ENCODE data around the gene NSDHL. TPM values are rescaled to one million over a fixed set of nuclear protein-coding genes. Genes with fewer than 3 reads are reported as not detected.
A peak's percentile ranks its signal among the peaks of the same experiment; 100 is the strongest.
"Not testable (repeated sequence)": the region's sequence is repeated elsewhere in the genome, so short reads cannot be mapped to it uniquely, and the experiment has no call there.

NSDHL gene
- total RNA-seq (2013), result 7.4 TPM
- polyA plus RNA-seq (10 to 100 TPM in 2 of 3 donors, 1 to 10 TPM in 1; 8.2 to 21.3 (median 19.9) TPM), polyA minus RNA-seq (2.8 and 5.2 TPM in 2 replicates), total RNA-seq (1.5 to 5.8 (median 4.5) reads per million in 11 experiments)

- Histone ChIP-seq H3K4me2 (replicated peaks; ENCODE audit: extremely low read depth, low read length, poor library complexity, severe bottlenecking) (peak within 1 kb of the TSS; percentile 76), H2AFZ (ENCODE audit: insufficient read depth, low read depth, low read length, poor library complexity, severe bottlenecking) (peak within 1 kb of the TSS; percentile 87), H4K20me1 (ENCODE audit: insufficient read depth, low read length) (no peaks in the 10 kb centered on the region), H3K27me3 (ENCODE audit: control insufficient read depth in 2 of 2, insufficient read depth in 2 of 2, low read length in 2 of 2) (no peaks in the 10 kb centered on the region), H3K9ac (ENCODE audit: insufficient read depth, low read length, poor library complexity, severe bottlenecking) (peak within 1 kb of the TSS; percentile 70), H3K9me3 (replicated peaks in 1 of 2; ENCODE audit: control insufficient read depth in 1 of 2, insufficient read depth in 1 of 2, low read length in 2 of 2) (no peaks in the 10 kb centered on the region), H3K36me3 (replicated peaks in 1 of 2; ENCODE audit: control insufficient read depth in 1 of 2, insufficient read depth in 2 of 2, low read length in 2 of 2) (peaks cover 2 to 13% of the 10 kb centered on the region in 2 donors), H3K4me3 (replicated peaks in 1 of 3; ENCODE audit: low read depth in 2 of 3, low read length in 3 of 3) (peak within 1 kb of the TSS; percentile 44 to 78 (median 66)), H3K79me2 (ENCODE audit: insufficient read depth, low read length) (peaks cover 21% of the 10 kb centered on the region), H3K4me1 (ENCODE audit: control insufficient read depth in 1 of 2, insufficient read depth in 2 of 2, low read length in 2 of 2) (peaks cover 12 to 17% of the 10 kb centered on the region in 2 donors), H3K27ac (ENCODE audit: low read depth in 1 of 2, low read length in 2 of 2) (peak within 1 kb of the TSS; percentile 40 to 83)
- peaks cover 0 to 4% (median 0%) of the 10 kb centered on the region in 7 donors for H3K9me3 Mint-ChIP-seq
- WGBS (ENCODE audit: insufficient coverage), result 0% methylated on average over 51 of the region's 71 CpGs
- H3K27me3 Mint-ChIP-seq (ENCODE audit: low read depth in 3 of 3), result peaks cover 0 to 13% (median 2%) of the 10 kb centered on the region in 3 donors
- peak; percentile 89 to 94 (median 93) for DNase-seq
- intact Hi-C loops (cut with micrococcal nuclease), result loop anchor here in 1 of 2 donors (2.0 kb wide), 1 partner anchor 640 kb away; the partner anchor contains the start of gene HAUS7
- peak within 1 kb of the TSS; percentile 85 to 96 (median 89) for H3K27ac Mint-ChIP-seq
- TF ChIP-seq CTCF (IDR thresholded peaks at IDR 0.05), result no peak
- peak within 1 kb of the TSS; percentile 85 to 92 for H3K4me3 Mint-ChIP-seq
- peaks cover 4 to 12% of the 10 kb centered on the region in 2 donors for H3K36me3 Mint-ChIP-seq
- H3K4me1 Mint-ChIP-seq, result peaks cover 20% of the 10 kb centered on the region
Observed at GRCh38 chrX:152830312-152831305, at the start of gene NSDHL, which contains the start of gene CETN2. Gene NSDHL, plus strand, starts transcription at chrX:152831063. Its CDS starts 15,262 bp downstream, at chrX:152846325. Gene CETN2, minus strand, starts transcription at chrX:152830757. Its CDS starts 47 bp downstream, at chrX:152830710.

- H3K9ac ChIP-seq (ENCODE audit: insufficient read depth, low read length, poor library complexity, severe bottlenecking); H3K36me3 ChIP-seq (replicated peaks in 1 of 2; ENCODE audit: control insufficient read depth in 1 of 2, insufficient read depth in 2 of 2, low read length in 2 of 2); H3K36me3 Mint-ChIP-seq; DNase-seq; intact Hi-C loops (cut with micrococcal nuclease); H2AFZ ChIP-seq (ENCODE audit: insufficient read depth, low read depth, low read length, poor library complexity, severe bottlenecking); H3K4me3 Mint-ChIP-seq; H3K4me1 Mint-ChIP-seq; H3K27me3 ChIP-seq (ENCODE audit: control insufficient read depth in 2 of 2, insufficient read depth in 2 of 2, low read length in 2 of 2); H3K9me3 ChIP-seq (replicated peaks in 1 of 2; ENCODE audit: control insufficient read depth in 1 of 2, insufficient read depth in 1 of 2, low read length in 2 of 2); H3K9me3 Mint-ChIP-seq; H3K27ac Mint-ChIP-seq; H3K4me3 ChIP-seq (replicated peaks in 1 of 3; ENCODE audit: low read depth in 2 of 3, low read length in 3 of 3); H3K27ac ChIP-seq (ENCODE audit: low read depth in 1 of 2, low read length in 2 of 2); H3K4me1 ChIP-seq (ENCODE audit: control insufficient read depth in 1 of 2, insufficient read depth in 2 of 2, low read length in 2 of 2); H4K20me1 ChIP-seq (ENCODE audit: insufficient read depth, low read length); H3K27me3 Mint-ChIP-seq (ENCODE audit: low read depth in 3 of 3); H3K4me2 ChIP-seq (replicated peaks; ENCODE audit: extremely low read depth, low read length, poor library complexity, severe bottlenecking); H3K79me2 ChIP-seq (ENCODE audit: insufficient read depth, low read length): not testable (repeated sequence)
- WGBS (ENCODE audit: insufficient coverage), result no CpG with 5 or more reads among the region's 3 CpGs
Observed at GRCh38 chrX:152787062-152787461, 43.8 kb upstream of the NSDHL start.
